H1 (cell line): Measurements from ENCODE around the gene ARID2. TPM values are rescaled to one million over a fixed set of nuclear protein-coding genes. Genes with fewer than 3 reads are reported as not detected.

Source experiments
- CTCF ChIA-PET: fragments of 300-600 bp; sonication (Branson Sonifier 250); formaldehyde crosslinking; loops from one replicate; lab custom pipeline; 2021; ENCODE audit not compliant: partially characterized antibody; lab: Charles Lee
- POLR2A ChIA-PET: fragments of 300-600 bp; sonication (Branson Sonifier 250); formaldehyde crosslinking; loops from one replicate; lab custom pipeline; 2021; ENCODE audit warnings: inconsistent platforms; ENCODE audit not compliant: partially characterized antibody; lab: Charles Lee
- DNase-seq, 2 experiments: peaks; one replicate each; pipeline versions ENCODE4 v3.0.0 to v3.0.0-alpha.2; 2010 to 2022; ENCODE audit warnings: low spot score in 2 of 2, low read depth in 1 of 2, mixed read lengths in 1 of 2
- FAIRE-seq: peaks from 2 replicates; lab custom pipeline; 2011; peaks lifted over from hg19 to GRCh38; lab: Jason Lieb, UNC
- H2AFZ ChIP-seq: 2 replicates; pipeline ENCODE4 v1.8.1; 2012; ENCODE audit warnings: low read length, inconsistent platforms
- H2AK5ac ChIP-seq: 2 replicates; pipeline ENCODE4 v1.6.1; 2013; ENCODE audit warnings: low read depth, low read length
- H2BK120ac ChIP-seq: replicated peaks from 2 replicates; pipeline ENCODE3; 2013; ENCODE audit warnings: low read depth, low read length, inconsistent platforms
- H2BK12ac ChIP-seq: 2 replicates; pipeline ENCODE4 v1.6.1; 2013; ENCODE audit warnings: low read depth, low read length
- H2BK15ac ChIP-seq: 2 replicates; pipeline ENCODE4 v1.6.1; 2013; ENCODE audit warnings: low read length
- H2BK20ac ChIP-seq: 2 replicates; pipeline ENCODE4 v1.6.1; 2013; ENCODE audit warnings: low read length
- H2BK5ac ChIP-seq: 2 replicates; pipeline ENCODE4 v1.6.1; 2013; ENCODE audit warnings: low read depth, low read length
- H3K14ac ChIP-seq: 2 replicates; pipeline ENCODE4 v1.6.1; 2013; ENCODE audit warnings: inconsistent platforms; ENCODE audit not compliant: insufficient read length
- H3K18ac ChIP-seq: 2 replicates; pipeline ENCODE4 v1.6.1; 2013; ENCODE audit warnings: low read length; ENCODE audit errors: extremely low read depth
- H3K23ac ChIP-seq: 2 replicates; pipeline ENCODE4 v1.6.1; 2013; ENCODE audit warnings: inconsistent platforms; ENCODE audit not compliant: insufficient read length
- H3K23me2 ChIP-seq: 2 replicates; pipeline ENCODE4 v1.6.1; 2013; ENCODE audit warnings: low read depth, low read length
- H3K27ac ChIP-seq: 2 replicates; pipeline ENCODE4 v1.6.1; 2011; ENCODE audit warnings: low read depth, low read length, inconsistent platforms
- H3K27me3 ChIP-seq, 4 experiments: replicated peaks in 1 of 4; 1 replicate in 1 of 4; 2 replicates in 3 of 4; pipeline versions ENCODE4 v1.6.1 to v1.8.1; 2011 to 2013; ENCODE audit warnings: low read length in 3 of 4, mild to moderate bottlenecking in 3 of 4, inconsistent platforms in 2 of 4, mixed read lengths in 2 of 4, moderate library complexity in 1 of 4; ENCODE audit not compliant: control insufficient read depth in 3 of 4, insufficient read depth in 3 of 4; ENCODE audit errors: extremely low read depth in 1 of 4
- H3K36me3 ChIP-seq, 4 experiments: 2 replicates each; pipeline versions ENCODE4 v1.6.1 to v1.8.1; 2011 to 2013; ENCODE audit warnings: mild to moderate bottlenecking in 4 of 4, low read length in 3 of 4, moderate library complexity in 2 of 4, control low read depth in 1 of 4, inconsistent platforms in 1 of 4; ENCODE audit not compliant: insufficient read depth in 4 of 4, control insufficient read depth in 2 of 4
- H3K4ac ChIP-seq: replicated peaks from 2 replicates; pipeline ENCODE3; 2013; ENCODE audit warnings: low read length, low read depth, mixed read lengths, inconsistent platforms; ENCODE audit not compliant: insufficient read length
- H3K4me1 ChIP-seq, 4 experiments: replicated peaks in 1 of 4; 1 replicate in 1 of 4; 2 replicates in 3 of 4; pipeline versions ENCODE4 v1.6.1 to v1.8.1; 2011 to 2013; ENCODE audit warnings: low read length in 3 of 4, inconsistent platforms in 2 of 4, mixed read lengths in 1 of 4; ENCODE audit not compliant: insufficient read depth in 4 of 4, control insufficient read depth in 3 of 4
- H3K4me2 ChIP-seq, 2 experiments: 2 replicates each; pipeline versions ENCODE4 v1.6.1 to v1.8.1; 2011 to 2013; ENCODE audit warnings: low read depth in 2 of 2, low read length in 2 of 2, control low read depth in 1 of 2, inconsistent platforms in 1 of 2, mild to moderate bottlenecking in 1 of 2; ENCODE audit not compliant: insufficient read depth in 1 of 2
- H3K4me3 ChIP-seq, 4 experiments: fragments of 200-600, 300-600 bp in 1 of 4; sonication (generic), shearing (Covaris generic), sonication (Bioruptor Twin) in 1 of 4; 2 replicates each; pipeline versions ENCODE4 v1.5.1 to v1.8.1; 2011 to 2016; ENCODE audit warnings: low read length in 4 of 4, low read depth in 3 of 4, control low read depth in 2 of 4, inconsistent platforms in 2 of 4, mild to moderate bottlenecking in 2 of 4, mixed read lengths in 1 of 4, moderate library complexity in 1 of 4; ENCODE audit not compliant: insufficient read depth in 2 of 4; ENCODE audit errors: extremely low read depth in 1 of 4
- H3K56ac ChIP-seq: replicated peaks from 2 replicates; pipeline ENCODE3; 2013; ENCODE audit warnings: low read depth, mild to moderate bottlenecking, mixed read lengths, low read length, inconsistent platforms; ENCODE audit not compliant: insufficient read length
- H3K79me1 ChIP-seq: 2 replicates; pipeline ENCODE4 v1.6.1; 2013; ENCODE audit warnings: low read depth, low read length, control low read depth
- H3K79me2 ChIP-seq, 2 experiments: 2 replicates each; pipeline versions ENCODE4 v1.6.1 to v1.8.1; 2012 to 2013; ENCODE audit warnings: low read length in 2 of 2, mild to moderate bottlenecking in 2 of 2, inconsistent platforms in 1 of 2; ENCODE audit not compliant: insufficient read depth in 2 of 2, control insufficient read depth in 1 of 2
- H3K9ac ChIP-seq, 4 experiments: replicated peaks in 1 of 4; 1 replicate in 1 of 4; 2 replicates in 3 of 4; pipeline versions ENCODE4 v1.6.1 to v1.8.1; 2011 to 2013; ENCODE audit warnings: low read depth in 3 of 4, low read length in 3 of 4, control low read depth in 2 of 4, mild to moderate bottlenecking in 2 of 4, moderate library complexity in 2 of 4, inconsistent platforms in 1 of 4; ENCODE audit errors: extremely low read depth in 1 of 4
- H3K9me3 ChIP-seq, 2 experiments: 2 replicates each; pipeline versions ENCODE4 v1.6.1 to v1.8.1; 2012 to 2013; ENCODE audit warnings: mild to moderate bottlenecking in 2 of 2, moderate library complexity in 2 of 2, control low read depth in 1 of 2, inconsistent platforms in 1 of 2, low read depth in 1 of 2, low read length in 1 of 2, mixed read lengths in 1 of 2; ENCODE audit not compliant: insufficient read depth in 2 of 2
- H4K20me1 ChIP-seq, 2 experiments: replicated peaks in 1 of 2; 2 replicates each; pipeline versions ENCODE3 to v1.8.1; 2011 to 2013; ENCODE audit warnings: inconsistent platforms in 2 of 2, low read length in 2 of 2, mild to moderate bottlenecking in 1 of 2; ENCODE audit not compliant: insufficient read depth in 2 of 2, control insufficient read depth in 1 of 2
- H4K5ac ChIP-seq: 2 replicates; pipeline ENCODE4 v1.6.1; 2013; ENCODE audit warnings: low read length, low read depth, mixed read lengths, inconsistent platforms; ENCODE audit not compliant: insufficient read length
- H4K8ac ChIP-seq: 2 replicates; pipeline ENCODE4 v1.8.0; 2013; ENCODE audit warnings: mild to moderate bottlenecking, moderate library complexity, low read length, inconsistent platforms; ENCODE audit not compliant: insufficient read depth; ENCODE audit errors: extremely low read depth
- H4K91ac ChIP-seq: replicated peaks from 2 replicates; pipeline ENCODE3; 2013; ENCODE audit warnings: low read length, mixed read lengths, inconsistent platforms; ENCODE audit not compliant: insufficient read length
- ASH2L ChIP-seq: fragments of 200-600, 300-600 bp; sonication (generic); IDR thresholded peaks from one replicate; pipeline ENCODE4 v1.7.1; 2017; ENCODE audit warnings: low read length
- WGBS, 2 experiments: shearing (Covaris generic) in 1 of 2; methylation state at CpG; one replicate each; pipeline versions ENCODE4 v1.1.6 to v1.1.7; 2013 to 2015; ENCODE audit warnings: low lambda C conversion rate in 2 of 2, mixed read lengths in 2 of 2, inconsistent platforms in 1 of 2, low coverage in 1 of 2, missing lambda C conversion rate in 1 of 2; ENCODE audit not compliant: insufficient replicate concordance in 2 of 2, insufficient coverage in 1 of 2, insufficient read length in 1 of 2; ENCODE audit errors: extremely low coverage in 1 of 2, missing lambda C conversion rate in 1 of 2; 5-methylcytosine and 5-hydroxymethylcytosine counted together
- polyA plus RNA-seq, 7 experiments: library from polyadenylated mRNA; depleted of rRNA in 3 of 7; stranded (reverse) in 5 of 7; unstranded in 2 of 7; fragments of >200 nt in 5 of 7; fragments of 200-250 nt in 2 of 7; gene quantifications; 1 replicate in 5 of 7; 2 replicates in 1 of 7; 4 replicates in 1 of 7; pipeline versions ENCODE4 v1.2.1 to v1.2.3, GENCODE V29; 2011 to 2013; ENCODE audit warnings: missing spikeins in 2 of 7, mixed read lengths in 2 of 7
- total RNA-seq: library from RNA; stranded (reverse); fragmentation: NEBNext Ultra II Directional; extraction: Animal tissue kit (Norgen Biotek cat#: 25700); gene quantifications from 2 replicates; pipeline ENCODE4 v1.2.1, GENCODE V29; 2021

Gene ARID2
- total and polyA plus RNA-seq, 2 of the 8 experiments (the other 6 are each of a cell fraction or from before 2014, with no cell fraction given) = 32.0 to 45.2 TPM

GRCh38 chr12:45918818-45919217, 189.3 kb downstream of the ARID2 start:
- Histone ChIP-seq H3K23me2 (no peaks in the 10 kb centered on the region), H2BK15ac (no peak overlapping the region), H2BK12ac (no peak overlapping the region), H3K4me2 (no peak overlapping the region), H3K27ac (no peak overlapping the region), H3K79me2 (no peaks in the 10 kb centered on the region), H2BK5ac (no peak overlapping the region), H3K79me1 (no peaks in the 10 kb centered on the region), H3K9me3 (no peaks in the 10 kb centered on the region), H3K9ac (no peak overlapping the region), H3K14ac (no peak overlapping the region), H4K20me1 (no peaks in the 10 kb centered on the region), H2BK120ac (no peak overlapping the region), H3K23ac (no peak overlapping the region), H2AK5ac (no peak overlapping the region), H3K27me3 (no peaks in the 10 kb centered on the region), H3K4me1 (no peaks in the 10 kb centered on the region), H4K91ac (no peak overlapping the region), H3K4me3 (no peak overlapping the region), H4K8ac (no peak overlapping the region), H4K5ac (no peak overlapping the region), H3K56ac (no peak overlapping the region), H2AFZ (no peak overlapping the region), H3K36me3 (peaks cover 0 to 22% (median 2%) of the 10 kb centered on the region in 4 experiments; a peak in 2 of 8 replicates), H3K18ac (no peak overlapping the region), H2BK20ac (no peak overlapping the region), H3K4ac (no peak overlapping the region)
- DNase-seq = no peak
- no peak for FAIRE-seq
- 92% methylated on average over 3 of the region's 3 CpGs; no CpG with 5 or more reads in 1 of the 2 experiments for WGBS, 2 experiments
- POLR2A ChIA-PET = interaction anchor here (1.7 kb wide), 1 partner anchor 13 kb away, joined by 3 read pairs; no protein-coding TSS in a partner anchor
- CTCF ChIA-PET = no interaction called here
- TF ChIP-seq ASH2L = no peak
